B cell (primary cell): Measurements from ENCODE around the gene CNTNAP2. TPM values are rescaled to one million over a fixed set of nuclear protein-coding genes. Genes with fewer than 3 reads are reported as not detected.

Experiments
- ATAC-seq: fragments of 200-7000 bp; cut with Tn5 transposase; one replicate; pipeline ENCODE4 v1.10.0; 2021; ENCODE audit warnings: low read depth, mild to moderate bottlenecking, moderate number of reproducible peaks, moderate library complexity
- CTCF ChIA-PET: fragments of 350-600 bp; sonication (Branson Sonifier 250); formaldehyde crosslinking; loops from one replicate; lab custom pipeline; 2021; ENCODE audit warnings: antibody characterized with exemption, inconsistent platforms; lab: Charles Lee
- POLR2A ChIA-PET: fragments of 350-600 bp; sonication (Branson Sonifier 250); formaldehyde crosslinking; loops from one replicate; lab custom pipeline; 2021; ENCODE audit warnings: antibody characterized with exemption; lab: Charles Lee
- DNase-seq: peaks from one replicate; pipeline ENCODE4 v3.0.0; 2013
- H2AFZ ChIP-seq: 2 replicates; pipeline ENCODE4 v1.6.1; 2012; ENCODE audit warnings: mild to moderate bottlenecking, low read depth, low read length; ENCODE audit not compliant: insufficient read depth, poor library complexity, severe bottlenecking
- H3K27ac ChIP-seq, 2 donors: 1 replicate in 1 of 2; 2 replicates in 1 of 2; pipeline ENCODE4 v1.5.1; 2012 to 2013; ENCODE audit warnings: low read length in 2 of 2, mild to moderate bottlenecking in 2 of 2, moderate library complexity in 1 of 2
- H3K27me3 ChIP-seq, 4 experiments: fragments of 200-600 bp in 1 of 4; sonication (generic) in 1 of 4; replicated peaks in 1 of 4; 1 replicate in 2 of 4; 2 replicates in 2 of 4; pipeline versions ENCODE4 v1.6.1 to v1.7.0; 2013 to 2016; ENCODE audit warnings: low read length in 3 of 4, mild to moderate bottlenecking in 2 of 4, mixed read lengths in 1 of 4, moderate library complexity in 1 of 4; ENCODE audit not compliant: insufficient read depth in 4 of 4, control insufficient read depth in 3 of 4; ENCODE audit errors: control extremely low read depth in 1 of 4
- H3K36me3 ChIP-seq, 2 experiments: replicated peaks in 1 of 2; 1 replicate in 1 of 2; 2 replicates in 1 of 2; pipeline versions ENCODE4 v1.6.1 to v1.7.1; 2013; ENCODE audit warnings: low read length in 1 of 2; ENCODE audit not compliant: insufficient read depth in 2 of 2, control insufficient read depth in 1 of 2; ENCODE audit errors: control extremely low read depth in 1 of 2, extremely low read depth in 1 of 2
- H3K4me1 ChIP-seq, 2 donors: fragments of 200-600 bp in 1 of 2; sonication (generic) in 1 of 2; 1 replicate in 1 of 2; 2 replicates in 1 of 2; pipeline versions ENCODE4 v1.5.1 to v1.6.1; 2013 to 2017; ENCODE audit warnings: low read length in 2 of 2; ENCODE audit not compliant: control insufficient read depth in 2 of 2, insufficient read depth in 2 of 2
- H3K4me2 ChIP-seq: replicated peaks from 2 replicates; pipeline ENCODE3; 2012; ENCODE audit warnings: mild to moderate bottlenecking, low read depth, low read length; ENCODE audit not compliant: poor library complexity, severe bottlenecking
- H3K4me3 ChIP-seq, 5 experiments: fragments of 200-600 bp in 1 of 5; sonication (generic) in 1 of 5; 1 replicate in 3 of 5; 2 replicates in 2 of 5; pipeline versions ENCODE4 v1.5.1 to v1.7.0; 2011 to 2016; ENCODE audit warnings: low read length in 4 of 5, mild to moderate bottlenecking in 4 of 5, low read depth in 2 of 5, control low read depth in 1 of 5, moderate library complexity in 1 of 5; ENCODE audit not compliant: insufficient read depth in 1 of 5; ENCODE audit errors: control extremely low read depth in 1 of 5, extremely low read depth in 1 of 5
- H3K79me2 ChIP-seq: fragments of 200-600 bp; sonication (generic); one replicate; pipeline ENCODE4 v1.6.0; 2016; ENCODE audit warnings: low read length; ENCODE audit not compliant: control insufficient read depth, insufficient read depth
- H3K9ac ChIP-seq: fragments of 200-600 bp; sonication (generic); 2 replicates; pipeline ENCODE4 v1.6.1; 2017; ENCODE audit warnings: mild to moderate bottlenecking, low read length, moderate library complexity
- H3K9me3 ChIP-seq, 3 donors: one replicate each; pipeline versions ENCODE4 v1.6.1 to v1.7.1; 2013; ENCODE audit warnings: low read length in 2 of 3; ENCODE audit not compliant: control insufficient read depth in 2 of 3, insufficient read depth in 1 of 3; ENCODE audit errors: control extremely low read depth in 1 of 3
- H4K20me1 ChIP-seq: 2 replicates; pipeline ENCODE4 v1.6.0; 2012; ENCODE audit warnings: mild to moderate bottlenecking, low read length; ENCODE audit not compliant: insufficient read depth, control insufficient read depth, poor library complexity, severe bottlenecking
- H3K27ac Mint-ChIP-seq: one replicate; pipeline ENCODE4 v1.8.0; 2021; ENCODE audit warnings: mixed read lengths
- H3K27me3 Mint-ChIP-seq: one replicate; pipeline ENCODE4 v1.8.0; 2021; ENCODE audit warnings: mixed read lengths
- H3K4me1 Mint-ChIP-seq: one replicate; pipeline ENCODE4 v1.8.0; 2021; ENCODE audit warnings: mixed read lengths
- H3K4me3 Mint-ChIP-seq: one replicate; pipeline ENCODE4 v1.8.0; 2021; ENCODE audit warnings: mixed read lengths
- H3K9me3 Mint-ChIP-seq: one replicate; pipeline ENCODE4 v1.8.0; 2022; ENCODE audit warnings: mixed read lengths; ENCODE audit not compliant: insufficient read depth
- CTCF ChIP-seq: fragments of 200-600 bp; IDR thresholded peaks from one replicate; pipeline ENCODE4 v1.8.0; 2022; ENCODE audit warnings: antibody characterized with exemption, mild to moderate bottlenecking
- EZH2 ChIP-seq: IDR thresholded peaks from 2 replicates; pipeline ENCODE4 v1.6.1; 2012; ENCODE audit warnings: borderline replicate concordance, low read depth, mild to moderate bottlenecking, moderate library complexity, low read length; ENCODE audit not compliant: insufficient read depth, poor library complexity, severe bottlenecking
- WGBS: methylation state at CpG from one replicate; pipeline ENCODE4 v1.1.5; 2013; ENCODE audit warnings: missing lambda C conversion rate; ENCODE audit not compliant: insufficient coverage; 5-methylcytosine and 5-hydroxymethylcytosine counted together
- intact Hi-C: fragments of 100-400 bp; cut with micrococcal nuclease; formaldehyde crosslinking; loops from one replicate; pipeline ENCODE4 v1.10.0; 2022
- polyA plus RNA-seq: library from polyadenylated mRNA; depleted of rRNA; stranded (reverse); fragments of >200 nt; gene quantifications from 2 replicates; pipeline ENCODE4 v1.2.3, GENCODE V29; 2012
- total RNA-seq, 2 donors: library from RNA; stranded (reverse); fragments of 120-200 nt in 1 of 2; gene quantifications; 1 replicate in 1 of 2; 2 replicates in 1 of 2; pipeline versions ENCODE4 v1.2.3 to v1.2.4, GENCODE V29; 2013 to 2022

Gene CNTNAP2
- total and polyA plus RNA-seq, 2 donors (not counting 1 experiment from before 2014, with no cell fraction given), result 7.4 to 16.6 TPM

GRCh38 chr7:148383651-148384050, 2267.1 kb downstream of the CNTNAP2 start:
- Mint-ChIP-seq H3K9me3 (no peaks in the 10 kb centered on the region), H3K4me3 (no peak overlapping the region), H3K4me1 (no peaks in the 10 kb centered on the region), H3K27me3 (no peaks in the 10 kb centered on the region), H3K27ac (no peak overlapping the region)
- Histone ChIP-seq H3K4me3 (no peak overlapping the region), H3K4me2 (no peak overlapping the region), H3K9ac (no peak overlapping the region), H3K79me2 (no peaks in the 10 kb centered on the region), H3K27me3 (no peaks in the 10 kb centered on the region), H3K36me3 (peaks cover 0 to 18% of the 10 kb centered on the region in 2 experiments), H4K20me1 (no peaks in the 10 kb centered on the region), H3K27ac (no peak overlapping the region), H3K9me3 (peaks cover 0 to 17% (median 0%) of the 10 kb centered on the region in 3 donors), H2AFZ (no peak overlapping the region), H3K4me1 (no peaks in the 10 kb centered on the region)
- DNase-seq, result no peak
- TF ChIP-seq EZH2, result no peak
- TF ChIP-seq CTCF, result no peak
- ChIA-PET POLR2A (no interaction called here), CTCF (no interaction called here)
- ATAC-seq, result no peak
- intact Hi-C loops, result no loop called here
- 96% methylated on average over 14 of the region's 14 CpGs for WGBS

- Histone ChIP-seq H3K27me3 (no peaks in the 10 kb centered on the region), H3K9me3 (peaks cover 0 to 27% (median 6%) of the 10 kb centered on the region in 3 donors), H3K4me3 (no peak overlapping the region), H3K4me1 (no peaks in the 10 kb centered on the region), H3K36me3 (peaks cover 0 to 27% of the 10 kb centered on the region in 2 experiments), H4K20me1 (no peaks in the 10 kb centered on the region), H2AFZ (no peak overlapping the region), H3K9ac (no peak overlapping the region), H3K4me2 (no peak overlapping the region), H3K27ac (no peak overlapping the region), H3K79me2 (no peaks in the 10 kb centered on the region)
- no peak for DNase-seq
- no peak for ATAC-seq
- ChIA-PET CTCF (interaction anchor here (0.8 to 1.2 kb wide), 2 partner anchors 120 to 122 kb away, joined by 3 read pairs; no protein-coding TSS in a partner anchor), POLR2A (no interaction called here)
- WGBS, result 93% methylated on average over 5 of the region's 10 CpGs
- no peaks in the 10 kb centered on the region for H3K27me3 Mint-ChIP-seq
- no peak for TF ChIP-seq EZH2
- no peak for TF ChIP-seq CTCF
- peaks cover 5% of the 10 kb centered on the region for H3K9me3 Mint-ChIP-seq
- intact Hi-C loops, result no loop called here
- H3K27ac Mint-ChIP-seq, result no peak overlapping the region
- no peak overlapping the region for H3K4me3 Mint-ChIP-seq
- H3K4me1 Mint-ChIP-seq, result no peaks in the 10 kb centered on the region
Observed at GRCh38 chr7:148385009-148385682, 2268.5 kb downstream of the CNTNAP2 start.
